Stomach (tissue), 9 donors: Measurements from ENCODE around the gene EPG5. TPM values are rescaled to one million over a fixed set of nuclear protein-coding genes. Genes with fewer than 3 reads are reported as not detected.
A peak's percentile ranks its signal among the peaks of the same experiment; 100 is the strongest.

Experiments used
- DNase-seq, 2 donors: peaks; one replicate each; pipeline versions ENCODE4 v3.0.0 to v3.0.0-alpha.2; 2013 to 2019
- H3K27ac ChIP-seq, 5 donors: fragments of 200-600 bp in 4 of 5; sonication (generic) in 4 of 5; one replicate each; pipeline ENCODE4 v1.5.1; 2013 to 2019; ENCODE audit warnings: mild to moderate bottlenecking in 1 of 5, moderate library complexity in 1 of 5
- H3K27me3 ChIP-seq, 3 donors: fragments of 200-600 bp; sonication (generic); one replicate each; pipeline ENCODE4 v1.5.1; 2017 to 2019; ENCODE audit warnings: mixed run types in 1 of 3
- H3K36me3 ChIP-seq, 4 donors: fragments of 200-600 bp; sonication (generic); 1 replicate in 3 of 4; 2 replicates in 1 of 4; pipeline ENCODE4 v1.5.1; 2016 to 2019
- H3K4me1 ChIP-seq, 4 donors: fragments of 200-600 bp; sonication (generic); one replicate each; pipeline ENCODE4 v1.5.1; 2016 to 2019
- H3K4me3 ChIP-seq, 4 donors: fragments of 200-600 bp; sonication (generic) in 3 of 4; one replicate each; pipeline ENCODE4 v1.5.1; 2016 to 2019; ENCODE audit warnings: mild to moderate bottlenecking in 1 of 4
- H3K9me3 ChIP-seq, 4 donors: fragments of 200-600 bp; sonication (generic); one replicate each; pipeline ENCODE4 v1.5.1; 2016 to 2019
- EP300 ChIP-seq: sonication (generic); formaldehyde crosslinking; IDR thresholded peaks from one replicate; pipeline ENCODE4 v1.6.1; 2017; ENCODE audit warnings: antibody characterized with exemption
- POLR2A ChIP-seq, 4 donors: fragments of 450-650 bp; IDR thresholded peaks; one replicate each; pipeline ENCODE4 v1.6.1; 2016; ENCODE audit warnings: antibody characterized with exemption in 4 of 4, control low read depth in 2 of 4, mild to moderate bottlenecking in 1 of 4, moderate library complexity in 1 of 4
- POLR2AphosphoS5 ChIP-seq, 3 donors: sonication (generic); formaldehyde crosslinking; IDR thresholded peaks; one replicate each; pipeline ENCODE4 v1.6.1; 2016; ENCODE audit warnings: antibody characterized with exemption in 3 of 3
- WGBS, 5 donors: extraction: QIAGEN DNeasy Blood & Tissue Kit in 3 of 5; methylation state at CpG; one replicate each; pipeline versions ENCODE4 v1.1.5 to v1.1.7; 2013 to 2018; 5-methylcytosine and 5-hydroxymethylcytosine counted together
- intact Hi-C: fragments of 100-400 bp; cut with DNase I; formaldehyde crosslinking; loops from one replicate; pipeline ENCODE4 v1.15.1; 2023; ENCODE audit warnings: low total_unique reads
- polyA plus RNA-seq, 3 donors: library from polyadenylated mRNA; stranded (reverse); fragments of 200-250 nt; gene quantifications; one replicate each; pipeline ENCODE4 v1.2.3, GENCODE V29; 2013
- total RNA-seq, 5 donors: library from RNA; depleted of rRNA; stranded (reverse); fragments of >200 nt; gene quantifications; one replicate each; pipeline versions ENCODE4 v1.1.0 to v1.2.3, GENCODE V29; 2014 to 2016
- TF ChIP-seq, protein P1 (sequence below), 7 experiments: fragments of 450-650 bp in 4 of 7; fragments of 200-600 bp in 3 of 7; sonication (generic) in 3 of 7; IDR thresholded peaks; one replicate each; pipeline ENCODE4 v1.5.1; 2016 to 2019; ENCODE audit warnings: antibody characterized with exemption in 7 of 7, control low read depth in 2 of 7, mild to moderate bottlenecking in 1 of 7
- donor health status: healthy with polysubstance abuse.
- donor health status: Bipolar disorder and iron deficiency.
- donor health status: healthy.

Gene EPG5
- total and polyA plus RNA-seq, 8 donors = 2.0 to 52.9 (median 17.7) TPM

DNA sequence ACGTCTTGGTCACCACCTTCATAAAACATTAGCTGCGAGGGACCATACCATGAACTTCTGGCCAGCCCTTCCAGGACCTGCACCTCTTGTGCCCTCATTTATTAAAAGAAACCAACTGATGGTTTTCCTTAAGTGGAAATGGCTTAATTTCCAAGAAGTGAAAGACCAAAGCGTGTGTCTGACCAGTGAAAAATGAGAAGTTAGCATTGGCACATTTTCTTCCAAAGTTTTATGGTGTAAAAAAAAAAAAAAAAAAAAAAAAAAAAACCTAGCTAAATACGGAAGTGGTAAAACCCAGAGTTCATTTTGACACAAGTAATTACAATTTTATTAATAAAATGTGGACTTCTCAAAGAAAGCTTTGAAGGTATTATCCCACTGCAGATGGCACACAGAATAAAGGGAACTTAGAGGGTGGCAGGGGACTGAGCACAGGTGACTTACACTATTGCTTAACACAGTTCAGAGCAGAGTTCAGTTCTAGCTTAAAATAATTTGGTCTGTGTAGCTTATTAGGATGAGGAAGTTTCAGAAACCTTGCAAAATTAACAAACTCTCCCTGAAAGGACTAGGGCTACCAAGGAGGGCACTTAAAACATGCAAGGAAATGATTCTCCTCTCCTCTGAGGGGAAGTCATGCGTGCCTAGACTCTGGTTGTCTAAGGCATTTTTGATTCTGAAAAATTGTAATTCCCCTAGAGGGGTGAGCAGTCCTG lies 42.2 kb upstream of the EPG5 start:
- no peaks in the 10 kb centered on the region for H3K27me3 ChIP-seq
- WGBS, 5 donors = 87 to 92% (median 90%) methylated on average over 5 of the region's 5 CpGs
- no peaks in the 10 kb centered on the region for H3K9me3 ChIP-seq
- H3K4me1 ChIP-seq = peaks cover 0 to 15% (median 0%) of the 10 kb centered on the region in 4 donors
- H3K4me3 ChIP-seq = no peak overlapping the region
- peak overlapping the region in 2 of 5 donors; percentile 53 to 76 for H3K27ac ChIP-seq
- TF ChIP-seq, protein P1, sequence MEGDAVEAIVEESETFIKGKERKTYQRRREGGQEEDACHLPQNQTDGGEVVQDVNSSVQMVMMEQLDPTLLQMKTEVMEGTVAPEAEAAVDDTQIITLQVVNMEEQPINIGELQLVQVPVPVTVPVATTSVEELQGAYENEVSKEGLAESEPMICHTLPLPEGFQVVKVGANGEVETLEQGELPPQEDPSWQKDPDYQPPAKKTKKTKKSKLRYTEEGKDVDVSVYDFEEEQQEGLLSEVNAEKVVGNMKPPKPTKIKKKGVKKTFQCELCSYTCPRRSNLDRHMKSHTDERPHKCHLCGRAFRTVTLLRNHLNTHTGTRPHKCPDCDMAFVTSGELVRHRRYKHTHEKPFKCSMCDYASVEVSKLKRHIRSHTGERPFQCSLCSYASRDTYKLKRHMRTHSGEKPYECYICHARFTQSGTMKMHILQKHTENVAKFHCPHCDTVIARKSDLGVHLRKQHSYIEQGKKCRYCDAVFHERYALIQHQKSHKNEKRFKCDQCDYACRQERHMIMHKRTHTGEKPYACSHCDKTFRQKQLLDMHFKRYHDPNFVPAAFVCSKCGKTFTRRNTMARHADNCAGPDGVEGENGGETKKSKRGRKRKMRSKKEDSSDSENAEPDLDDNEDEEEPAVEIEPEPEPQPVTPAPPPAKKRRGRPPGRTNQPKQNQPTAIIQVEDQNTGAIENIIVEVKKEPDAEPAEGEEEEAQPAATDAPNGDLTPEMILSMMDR (IDR thresholded peaks at IDR 0.05) = no peak
- no peak for TF ChIP-seq POLR2A (IDR thresholded peaks at IDR 0.05)
- no peak for TF ChIP-seq EP300
- TF ChIP-seq POLR2AphosphoS5 (IDR thresholded peaks at IDR 0.05) = no peak
- intact Hi-C loops = no loop called here
- H3K36me3 ChIP-seq = peaks cover 0 to 34% (median 30%) of the 10 kb centered on the region in 4 donors
- DNase-seq = no peak

DNA sequence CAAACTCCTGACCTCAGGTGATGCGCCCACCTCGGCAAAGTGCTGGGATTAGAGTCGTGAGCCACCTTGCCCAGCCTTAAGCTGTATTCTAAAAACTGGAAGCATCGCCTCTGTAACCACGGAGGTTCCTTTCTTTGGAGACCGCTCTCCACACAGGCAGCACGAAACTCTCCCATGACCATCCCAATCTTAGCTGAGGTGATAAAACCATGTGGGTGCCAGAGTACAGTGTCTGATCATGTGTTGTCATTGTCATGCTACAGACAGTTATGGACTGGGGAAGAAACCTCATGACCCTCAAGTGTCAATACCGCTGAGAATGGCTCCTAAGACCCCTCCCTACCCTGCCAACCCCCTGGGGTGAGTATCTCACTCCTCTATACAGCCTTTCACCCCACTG lies 41.4 kb upstream of the EPG5 start:
- peaks cover 0 to 34% (median 30%) of the 10 kb centered on the region in 4 donors for H3K36me3 ChIP-seq
- no peaks in the 10 kb centered on the region for H3K27me3 ChIP-seq
- peaks cover 0 to 15% (median 0%) of the 10 kb centered on the region in 4 donors for H3K4me1 ChIP-seq
- 91 to 94% (median 93%) methylated on average over 8 of the region's 8 CpGs for WGBS, 5 donors
- H3K27ac ChIP-seq = peak overlapping the region in 1 of 5 donors; percentile 76
- intact Hi-C loops = no loop called here
- no peaks in the 10 kb centered on the region for H3K9me3 ChIP-seq
- TF ChIP-seq, protein P1 (IDR thresholded peaks at IDR 0.05) = no peak
- TF ChIP-seq POLR2A (IDR thresholded peaks at IDR 0.05) = no peak
- no peak overlapping the region for H3K4me3 ChIP-seq
- DNase-seq = no peak

DNA sequence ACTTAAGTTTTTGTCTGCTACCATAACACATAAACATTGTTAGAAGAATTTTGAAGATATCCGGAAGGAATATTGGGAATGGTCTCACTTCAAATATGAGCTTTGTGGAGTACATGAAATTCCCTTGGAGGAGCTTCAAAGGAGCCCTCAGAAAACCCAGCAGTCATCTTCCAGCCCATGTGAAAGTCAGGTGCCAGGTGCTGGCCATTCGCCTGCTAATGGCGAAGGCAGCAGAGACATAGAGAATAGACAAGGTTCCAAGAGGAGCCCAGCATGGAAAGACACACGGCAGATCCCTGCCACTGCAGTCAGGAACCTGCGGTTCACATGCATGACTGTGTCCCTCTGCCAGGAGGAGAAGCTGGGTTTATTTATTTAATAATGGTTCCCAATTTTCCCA lies 40.0 kb upstream of the EPG5 start:
- Histone ChIP-seq H3K4me1 (peaks cover 0 to 15% (median 0%) of the 10 kb centered on the region in 4 donors), H3K27me3 (no peaks in the 10 kb centered on the region), H3K9me3 (no peaks in the 10 kb centered on the region), H3K4me3 (no peak overlapping the region), H3K36me3 (peaks cover 0 to 40% (median 30%) of the 10 kb centered on the region in 4 donors), H3K27ac (no peak overlapping the region)
- intact Hi-C loops = no loop called here
- DNase-seq = no peak
- WGBS, 5 donors = 85 to 93% (median 92%) methylated on average over 5 of the region's 5 CpGs
- TF ChIP-seq POLR2A (IDR thresholded peaks at IDR 0.05) (no peak), EP300 (no peak), POLR2AphosphoS5 (IDR thresholded peaks at IDR 0.05) (no peak)

- WGBS, 5 donors = 88 to 100% (median 93%) methylated on average over 1 of the region's 1 CpG
- intact Hi-C loops = no loop called here
- Histone ChIP-seq H3K36me3 (peaks cover 0 to 27% (median 11%) of the 10 kb centered on the region in 4 donors), H3K9me3 (no peaks in the 10 kb centered on the region), H3K4me1 (no peaks in the 10 kb centered on the region), H3K4me3 (no peak overlapping the region), H3K27me3 (no peaks in the 10 kb centered on the region), H3K27ac (no peak overlapping the region)
- TF ChIP-seq POLR2AphosphoS5 (IDR thresholded peaks at IDR 0.05) (no peak), EP300 (no peak), POLR2A (IDR thresholded peaks at IDR 0.05) (no peak)
- TF ChIP-seq, protein P1 (IDR thresholded peaks at IDR 0.05) = no peak
- DNase-seq = no peak
Measured at GRCh38 chr18:46002934-46003333, 35.8 kb upstream of the EPG5 start.

DNA sequence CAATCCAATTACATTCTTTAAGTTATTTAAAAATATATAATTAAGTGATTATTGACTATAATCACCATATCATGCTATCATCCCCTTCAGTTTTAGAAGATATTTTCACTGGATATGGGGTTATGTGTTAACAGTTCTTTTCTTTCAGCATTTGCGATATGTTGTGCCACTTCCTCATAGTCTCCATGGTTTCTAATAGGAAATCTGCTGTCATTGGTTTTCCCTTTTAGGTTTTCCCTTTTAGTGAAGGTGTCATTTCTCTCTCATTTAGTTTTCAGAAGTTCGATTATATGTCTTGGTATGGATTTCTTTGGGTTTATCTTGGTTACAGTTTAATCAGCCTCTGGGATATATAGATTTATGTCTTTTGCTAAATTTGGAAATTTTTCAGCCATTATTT lies 34.8 kb upstream of the EPG5 start:
- intact Hi-C loops = no loop called here
- whole genome bisulfite sequencing, 5 donors = 86 to 98% (median 90%) methylated on average over 2 of the region's 2 CpGs
- H3K4me1 ChIP-seq = no peaks in the 10 kb centered on the region
- H3K9me3 ChIP-seq = no peaks in the 10 kb centered on the region
- no peak overlapping the region for H3K27ac ChIP-seq
- H3K27me3 ChIP-seq = no peaks in the 10 kb centered on the region
- no peak for DNase-seq
- TF ChIP-seq POLR2A (IDR thresholded peaks at IDR 0.05) = no peak
- TF ChIP-seq POLR2AphosphoS5 (IDR thresholded peaks at IDR 0.05) = no peak
- TF ChIP-seq, protein P1 (IDR thresholded peaks at IDR 0.05) = no peak
- TF ChIP-seq EP300 = no peak
- peaks cover 0 to 23% (median 9%) of the 10 kb centered on the region in 4 donors for H3K36me3 ChIP-seq
- no peak overlapping the region for H3K4me3 ChIP-seq
